GM12892 (cell line): Measurements from ENCODE around the gene EXOSC7.

Experiments
- POLR2A ChIP-seq: IDR thresholded peaks from 2 replicates; pipeline ENCODE4 v1.6.1; 2011; ENCODE audit warnings: low read depth, low read length, control low read depth
- TAF1 ChIP-seq: IDR thresholded peaks from 2 replicates; pipeline ENCODE4 v1.6.1; 2011; ENCODE audit warnings: low read depth, mild to moderate bottlenecking, control low read depth, low read length, borderline replicate concordance

DNA sequence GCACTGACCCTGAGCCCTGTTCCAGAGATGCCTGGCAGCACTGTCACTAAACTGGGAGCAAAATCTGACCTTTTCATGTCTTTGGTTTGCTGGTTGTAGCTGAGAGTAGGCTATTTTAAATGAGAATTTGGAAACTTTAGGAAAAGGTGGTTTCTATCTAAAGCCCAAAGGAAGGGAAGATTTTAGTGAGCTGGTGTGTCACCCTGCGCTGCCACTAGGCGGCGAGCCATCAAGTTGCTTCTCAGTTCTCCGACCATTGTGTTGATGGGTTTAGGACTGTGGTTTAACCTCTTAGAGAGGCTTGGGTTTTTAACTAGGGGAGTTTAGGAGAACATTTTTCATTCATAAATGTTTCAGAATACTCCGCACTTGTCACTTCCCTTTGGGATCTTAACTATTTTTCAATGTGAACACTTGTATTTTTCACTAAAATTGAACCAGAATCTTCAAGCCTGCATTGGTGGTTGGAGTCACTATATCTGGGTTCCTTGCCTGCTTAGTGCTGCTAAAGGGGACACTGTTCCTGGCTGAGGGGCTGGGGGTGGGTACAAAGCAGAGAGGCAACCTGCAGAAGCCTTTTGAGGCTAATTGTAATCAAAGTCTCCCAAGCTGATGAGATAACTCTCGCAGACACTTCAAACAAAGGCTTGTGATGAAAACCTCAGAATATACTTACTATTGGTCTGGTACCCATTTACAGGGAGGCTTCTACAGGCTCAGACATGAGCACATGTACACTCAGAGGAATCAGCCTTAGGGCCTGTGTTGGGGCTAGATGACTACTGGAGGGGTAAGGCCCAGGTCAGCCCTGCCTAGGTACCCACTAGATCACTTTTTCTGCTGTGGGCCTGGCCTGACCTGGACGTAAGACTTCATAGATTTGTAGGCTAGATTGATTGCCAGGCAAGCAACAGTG, 16.8 kb downstream of the EXOSC7 start:
- TF ChIP-seq TAF1, result no peak
- no peak for TF ChIP-seq POLR2A
